ENCODE data around the gene C1orf105. TPM values are rescaled to one million over a fixed set of nuclear protein-coding genes. Genes with fewer than 3 reads are reported as not detected.

The C1orf105 gene
- total and polyA plus RNA-seq, 8 donors = 0.37 TPM; not detected in 7

DNA sequence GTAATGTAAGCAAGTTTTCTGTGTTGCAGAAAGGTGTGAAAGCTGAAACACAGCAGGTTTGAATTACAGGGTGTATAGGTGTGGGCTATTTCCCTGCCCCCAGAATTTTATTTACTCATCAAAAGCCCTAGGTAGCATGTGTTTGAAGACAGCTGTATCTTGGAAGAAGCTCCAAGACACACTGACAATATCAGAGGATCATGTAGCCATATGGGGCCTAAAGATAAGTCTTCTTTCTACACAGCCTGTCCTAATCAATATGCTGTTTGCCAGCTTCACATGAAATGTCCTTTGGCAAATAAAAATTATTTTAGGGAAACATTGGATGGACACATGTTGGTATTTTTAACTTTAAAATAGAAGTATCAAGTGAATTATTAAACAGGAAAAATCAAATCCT lies 95.0 kb downstream of the C1orf105 start:
- Histone ChIP-seq H3K27me3 (no peaks in the 10 kb centered on the region), H3K4me3 (no peak overlapping the region), H3K36me3 (no peaks in the 10 kb centered on the region), H3K4me1 (peaks cover 0 to 3% (median 0%) of the 10 kb centered on the region in 4 donors), H3K27ac (no peak overlapping the region), H3K9me3 (peaks cover 0 to 7% (median 0%) of the 10 kb centered on the region in 4 donors)
- no peak for DNase-seq
- intact Hi-C loops (cut with DNase I; ENCODE audit: low total_unique reads) = no loop called here
- TF ChIP-seq EP300 (IDR thresholded peaks at IDR 0.05) (no peak), POLR2AphosphoS5 (IDR thresholded peaks at IDR 0.05) (no peak), CTCF (IDR thresholded peaks at IDR 0.05) (no peak), POLR2A (IDR thresholded peaks at IDR 0.05) (no peak)

DNA sequence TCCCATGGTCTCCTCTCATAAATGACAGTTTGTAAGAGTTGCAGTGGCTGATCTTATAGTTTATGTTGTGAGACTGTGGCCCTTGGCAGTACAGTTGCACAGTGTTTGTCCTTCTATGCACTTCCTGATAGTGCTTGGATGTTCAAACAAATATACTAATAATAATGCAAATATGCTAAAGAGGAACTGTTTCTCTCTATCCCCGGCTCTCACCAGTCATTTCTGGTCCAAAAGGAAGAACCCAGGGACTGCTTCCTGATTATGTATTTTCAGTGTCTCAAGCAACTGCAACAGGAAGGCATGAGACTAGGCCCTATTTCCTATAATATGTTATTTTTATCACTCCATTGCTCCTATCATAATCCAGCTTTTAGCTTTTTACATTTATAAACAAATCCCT lies 95.4 kb downstream of the C1orf105 start:
- WGBS, 5 donors = 19 to 44% (median 28%) methylated on average over 1 of the region's 1 CpG
- Histone ChIP-seq H3K9me3 (peaks cover 0 to 7% (median 0%) of the 10 kb centered on the region in 4 donors), H3K27me3 (no peaks in the 10 kb centered on the region), H3K36me3 (no peaks in the 10 kb centered on the region), H3K4me3 (no peak overlapping the region), H3K27ac (no peak overlapping the region), H3K4me1 (peaks cover 0 to 3% (median 0%) of the 10 kb centered on the region in 4 donors)
- intact Hi-C loops (cut with DNase I; ENCODE audit: low total_unique reads) = no loop called here
- TF ChIP-seq POLR2A (IDR thresholded peaks at IDR 0.05) = no peak
- no peak for TF ChIP-seq CTCF (IDR thresholded peaks at IDR 0.05)
- TF ChIP-seq EP300 (IDR thresholded peaks at IDR 0.05) = no peak
- DNase-seq = no peak

DNA sequence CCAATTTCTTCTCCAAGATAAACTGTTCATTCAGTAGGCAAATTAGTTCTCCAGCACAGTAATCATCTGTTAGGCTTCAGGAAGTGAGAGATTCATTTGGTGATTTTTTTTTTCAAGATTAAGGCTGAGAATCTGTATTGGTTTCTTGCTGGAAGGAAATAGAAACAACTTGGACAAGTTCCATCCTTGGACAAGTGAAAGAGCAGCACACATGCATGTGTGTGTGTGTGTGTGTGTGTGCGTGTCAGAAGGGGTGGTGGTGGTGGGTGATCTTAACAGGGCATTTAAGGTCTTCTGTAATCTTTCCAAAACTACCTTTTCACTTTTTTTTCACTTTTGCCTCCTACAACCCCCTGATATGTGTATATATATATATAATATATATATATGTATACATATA lies 96.6 kb downstream of the C1orf105 start:
- no peak for TF ChIP-seq POLR2AphosphoS5 (IDR thresholded peaks at IDR 0.05)
- no peak for TF ChIP-seq CTCF (IDR thresholded peaks at IDR 0.05)
- TF ChIP-seq POLR2A (IDR thresholded peaks at IDR 0.05) = no peak
- TF ChIP-seq EP300 (IDR thresholded peaks at IDR 0.05) = no peak
- Histone ChIP-seq H3K27me3 (no peaks in the 10 kb centered on the region), H3K36me3 (no peaks in the 10 kb centered on the region), H3K27ac (no peak overlapping the region), H3K4me3 (no peak overlapping the region), H3K4me1 (peaks cover 0 to 3% (median 0%) of the 10 kb centered on the region in 4 donors), H3K9me3 (peaks cover 0 to 7% (median 0%) of the 10 kb centered on the region in 4 donors)
- WGBS, 5 donors = 56 to 89% (median 83%) methylated on average over 1 of the region's 1 CpG
- intact Hi-C loops (cut with DNase I; ENCODE audit: low total_unique reads) = no loop called here
- DNase-seq = no peak

DNA sequence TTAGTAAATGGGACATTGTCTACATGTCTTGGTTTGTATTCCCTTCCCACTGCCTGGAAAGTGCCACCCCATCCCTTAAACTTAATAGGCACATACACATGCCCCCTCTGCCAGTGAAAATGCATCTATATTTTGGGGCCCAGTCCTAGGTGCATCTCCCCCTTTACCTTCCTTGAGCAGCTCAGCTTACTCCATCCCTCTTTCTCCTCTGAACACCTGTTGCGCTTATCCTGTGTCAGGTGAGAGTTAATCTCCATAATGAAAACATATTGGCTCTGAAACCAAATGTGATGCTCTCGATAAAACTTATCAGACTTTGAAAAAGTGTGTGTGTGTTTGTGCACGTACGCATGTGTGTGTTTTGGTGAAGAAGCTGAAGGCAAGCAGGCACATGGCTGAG lies 97.1 kb downstream of the C1orf105 start:
- no peaks in the 10 kb centered on the region for H3K27me3 ChIP-seq
- peaks cover 0 to 7% (median 0%) of the 10 kb centered on the region in 4 donors for H3K9me3 ChIP-seq
- WGBS, 5 donors = 45 to 80% (median 68%) methylated on average over 4 of the region's 4 CpGs
- intact Hi-C loops (cut with DNase I; ENCODE audit: low total_unique reads) = no loop called here
- no peak overlapping the region for H3K27ac ChIP-seq
- H3K4me3 ChIP-seq = no peak overlapping the region
- H3K4me1 ChIP-seq = peaks cover 0 to 3% (median 0%) of the 10 kb centered on the region in 4 donors
- DNase-seq = no peak
- TF ChIP-seq POLR2AphosphoS5 (IDR thresholded peaks at IDR 0.05) = no peak
- TF ChIP-seq CTCF (IDR thresholded peaks at IDR 0.05) = no peak
- TF ChIP-seq POLR2A (IDR thresholded peaks at IDR 0.05) = no peak
- TF ChIP-seq EP300 (IDR thresholded peaks at IDR 0.05) = no peak
- no peaks in the 10 kb centered on the region for H3K36me3 ChIP-seq

Other genes starting within 250 kb of the C1orf105 start
- 10 to 100 TPM in 4 of 5 donors, 1 to 10 TPM in 1; 1.2 to 27.9 (median 17.9) TPM for gene PIGC, start 23.4 kb downstream of the C1orf105 start, total RNA-seq
- 10 to 100 TPM; 15.3 to 25.6 (median 16.1) TPM for gene PIGC, start 23.4 kb downstream of the C1orf105 start, polyA plus RNA-seq
- 10 to 100 TPM; 12.5 to 83.7 (median 23.9) TPM for gene SUCO, start 112.5 kb downstream of the C1orf105 start, total RNA-seq
- 1 to 10 TPM; 4.9 to 8.9 (median 5.0) TPM for gene SUCO, start 112.5 kb downstream of the C1orf105 start, polyA plus RNA-seq
- gene FASLG, start 238.4 kb downstream of the C1orf105 start, total RNA-seq = not detected
- gene FASLG, start 238.4 kb downstream of the C1orf105 start, polyA plus RNA-seq = under 1 TPM in 2 of 3 donors, not detected in 1; 0.05 to 0.12 TPM